Aorta (tissue), 5 donors: ENCODE data around the gene ABHD16A. TPM values are rescaled to one million over a fixed set of nuclear protein-coding genes. Genes with fewer than 3 reads are reported as not detected.
A peak's percentile ranks its signal among the peaks of the same experiment; 100 is the strongest.

Experiments used
- ATAC-seq: fragments of 200-7000 bp; cut with Tn5 transposase; one replicate; pipeline ENCODE4 v1.9.1; 2022; ENCODE audit warnings: moderate library complexity; ENCODE audit not compliant: low FRiP score
- DNase-seq, 2 donors: peaks; one replicate each; pipeline ENCODE4 v3.0.0-alpha.2; 2020
- H3K27ac ChIP-seq, 2 donors: one replicate each; pipeline ENCODE4 v1.5.1; 2013; ENCODE audit warnings: low read length in 2 of 2, mild to moderate bottlenecking in 2 of 2, moderate library complexity in 2 of 2, control low read depth in 1 of 2, inconsistent platforms in 1 of 2, low read depth in 1 of 2
- H3K27me3 ChIP-seq, 2 donors: one replicate each; pipeline ENCODE4 v1.6.1; 2013; ENCODE audit warnings: control low read depth in 1 of 2, low read length in 1 of 2, mild to moderate bottlenecking in 1 of 2, moderate library complexity in 1 of 2; ENCODE audit not compliant: insufficient read depth in 2 of 2, control insufficient read depth in 1 of 2
- H3K36me3 ChIP-seq, 2 donors: one replicate each; pipeline ENCODE4 v1.6.1; 2013; ENCODE audit warnings: control low read depth in 1 of 2, low read length in 1 of 2, mild to moderate bottlenecking in 1 of 2; ENCODE audit not compliant: insufficient read depth in 2 of 2, control insufficient read depth in 1 of 2
- H3K4me1 ChIP-seq, 2 donors: one replicate each; pipeline ENCODE4 v1.6.1; 2013; ENCODE audit warnings: low read length in 2 of 2, control low read depth in 1 of 2, mild to moderate bottlenecking in 1 of 2, moderate library complexity in 1 of 2; ENCODE audit not compliant: insufficient read depth in 2 of 2, control insufficient read depth in 1 of 2
- H3K4me3 ChIP-seq, 2 donors: one replicate each; pipeline ENCODE4 v1.5.1; 2013; ENCODE audit warnings: low read length in 2 of 2, control low read depth in 1 of 2, mild to moderate bottlenecking in 1 of 2
- H3K9me3 ChIP-seq: one replicate; pipeline ENCODE4 v1.6.1; 2013; ENCODE audit warnings: mild to moderate bottlenecking, low read length; ENCODE audit not compliant: control insufficient read depth
- WGBS, 2 donors: extraction: QIAGEN DNeasy Blood & Tissue Kit; methylation state at CpG; one replicate each; pipeline ENCODE4 v1.1.7; 2013; 5-methylcytosine and 5-hydroxymethylcytosine counted together
- intact Hi-C, 2 donors: fragments of 100-400 bp; cut with DNase I; formaldehyde crosslinking; loops; one replicate each; pipeline versions ENCODE4 v1.14.2 to v1.15.0; 2022
- polyA plus RNA-seq, 2 donors: library from polyadenylated mRNA; stranded (reverse); fragments of 200-250 nt; gene quantifications; one replicate each; pipeline ENCODE4 v1.2.3, GENCODE V29; 2013
- total RNA-seq, 2 donors: library from RNA; stranded (reverse); fragmentation: NEBNext Ultra II Directional; extraction: Animal tissue kit (Norgen Biotek cat#: 25700); gene quantifications; one replicate each; pipeline ENCODE4 v1.2.1, GENCODE V29; 2021
- donor health status: healthy with polysubstance abuse.
- donor health status: Bipolar disorder and iron deficiency.
- donor health status: DM: no; HTN: no; CAD: no.
- donor health status: DM: no; HTN: no; CAD: no.
- donor health status: DM: yes; HTN: yes; CAD: no.

Gene ABHD16A
- total and polyA plus RNA-seq, 4 donors = 12.9 to 50.1 (median 44.9) TPM

- DNase-seq (peak; percentile 63 to 79), ATAC-seq (peak; percentile 47)
- 3 to 4% methylated on average over 36 of the region's 36 CpGs for WGBS, 2 donors
- Histone ChIP-seq H3K27ac (peak within 1 kb of the TSS; percentile 88 to 94), H3K4me1 (no peaks in the 10 kb centered on the region), H3K9me3 (no peaks in the 10 kb centered on the region), H3K36me3 (peaks cover 2% of the 10 kb centered on the region in 2 donors), H3K27me3 (no peaks in the 10 kb centered on the region), H3K4me3 (peak within 1 kb of the TSS; percentile 83 to 92)
- intact Hi-C loops = loop anchor here in 1 of 2 donors (1.0 to 5.0 kb wide), 3 partner anchors 48 to 223 kb away; partner anchors contain the start of genes HSPA1B and LY6G5C
Measured at GRCh38 chr6:31728767-31729514, 25.8 kb upstream of the ABHD16A start, which contains the start of gene DDAH2. DDAH2 (minus strand) TSS chr6:31729299; CDS start chr6:31729161, 138 bp downstream.

- H3K4me3 ChIP-seq = peak overlapping the region; percentile 83 to 92
- no peaks in the 10 kb centered on the region for H3K9me3 ChIP-seq
- intact Hi-C loops = loop anchor here in 1 of 2 donors (2.0 to 5.0 kb wide), 2 partner anchors 47 to 224 kb away; partner anchors contain the start of gene LY6G5C
- no peaks in the 10 kb centered on the region for H3K4me1 ChIP-seq
- 48 to 51% methylated on average over 40 to 41 of the region's 41 CpGs for whole genome bisulfite sequencing, 2 donors
- H3K27ac ChIP-seq = peak overlapping the region in 1 of 2 donors; percentile 94
- no peaks in the 10 kb centered on the region for H3K27me3 ChIP-seq
- peak; percentile 59 to 80 for DNase-seq
- ATAC-seq = no peak
- H3K36me3 ChIP-seq = peaks cover 0 to 2% of the 10 kb centered on the region in 2 donors
Measured at GRCh38 chr6:31727717-31728671, 24.9 kb upstream of the ABHD16A start.

GRCh38 chr6:31727034-31727716 lies 24.1 kb upstream of the ABHD16A start:
- no peaks in the 10 kb centered on the region for H3K9me3 ChIP-seq
- intact Hi-C loops = loop anchor here in 1 of 2 donors (5.0 kb wide), 1 partner anchor 225 kb away; no protein-coding TSS in a partner anchor
- no peaks in the 10 kb centered on the region for H3K4me1 ChIP-seq
- no peak overlapping the region for H3K4me3 ChIP-seq
- 73 to 77% methylated on average over 7 of the region's 7 CpGs for WGBS, 2 donors
- ATAC-seq = no peak
- no peaks in the 10 kb centered on the region for H3K27me3 ChIP-seq
- DNase-seq = peak in 1 of 2 donors; percentile 75
- no peak overlapping the region for H3K27ac ChIP-seq
- peaks cover 0 to 2% of the 10 kb centered on the region in 2 donors for H3K36me3 ChIP-seq

GRCh38 chr6:31725502-31726350 lies 22.6 kb upstream of the ABHD16A start:
- 91% methylated on average over 12 of the region's 12 CpGs for WGBS, 2 donors
- Histone ChIP-seq H3K9me3 (no peaks in the 10 kb centered on the region), H3K4me1 (no peaks in the 10 kb centered on the region), H3K4me3 (no peak overlapping the region), H3K27me3 (no peaks in the 10 kb centered on the region), H3K36me3 (peaks cover 0 to 2% of the 10 kb centered on the region in 2 donors), H3K27ac (no peak overlapping the region)
- DNase-seq (no peak), ATAC-seq (no peak)
- intact Hi-C loops = loop anchor here in 1 of 2 donors (5.0 kb wide), 1 partner anchor 227 kb away; no protein-coding TSS in a partner anchor

- intact Hi-C loops = no loop called here
- no peaks in the 10 kb centered on the region for H3K4me1 ChIP-seq
- H3K36me3 ChIP-seq = peaks cover 0 to 2% of the 10 kb centered on the region in 2 donors
- H3K4me3 ChIP-seq = no peak overlapping the region
- ATAC-seq (no peak), DNase-seq (no peak)
- WGBS, 2 donors = 88 to 89% methylated on average over 25 of the region's 25 CpGs
- no peaks in the 10 kb centered on the region for H3K27me3 ChIP-seq
- no peaks in the 10 kb centered on the region for H3K9me3 ChIP-seq
- no peak overlapping the region for H3K27ac ChIP-seq
Measured at GRCh38 chr6:31723980-31724691, 21.0 kb upstream of the ABHD16A start.

GRCh38 chr6:31723245-31723979 lies 20.3 kb upstream of the ABHD16A start, which contains the start of gene MPIG6B:
MPIG6B (plus strand) TSS chr6:31723373; CDS start chr6:31723384, 11 bp downstream.
- no peak within 1 kb of the TSS for H3K4me3 ChIP-seq
- H3K9me3 ChIP-seq = no peaks in the 10 kb centered on the region
- H3K4me1 ChIP-seq = no peaks in the 10 kb centered on the region
- DNase-seq = no peak
- ATAC-seq = no peak
- 71% methylated on average over 46 of the region's 46 CpGs for WGBS, 2 donors
- intact Hi-C loops = no loop called here
- H3K36me3 ChIP-seq = peaks cover 0 to 2% of the 10 kb centered on the region in 2 donors
- H3K27me3 ChIP-seq = no peaks in the 10 kb centered on the region
- H3K27ac ChIP-seq = no peak within 1 kb of the TSS

- DNase-seq = no peak
- intact Hi-C loops = no loop called here
- no peak overlapping the region for H3K27ac ChIP-seq
- H3K27me3 ChIP-seq = no peaks in the 10 kb centered on the region
- ATAC-seq = no peak
- peaks cover 0 to 1% of the 10 kb centered on the region in 2 donors for H3K36me3 ChIP-seq
- H3K4me3 ChIP-seq = no peak overlapping the region
- no peaks in the 10 kb centered on the region for H3K9me3 ChIP-seq
- WGBS, 2 donors = 92 to 97% methylated on average over 3 of the region's 3 CpGs
- H3K4me1 ChIP-seq = no peaks in the 10 kb centered on the region
Measured at GRCh38 chr6:31722173-31722572, 19.0 kb upstream of the ABHD16A start.
